HG02970 (cell line): ENCODE data around the gene CHST11.
"Not testable (repeated sequence)": the region's sequence is repeated elsewhere in the genome, so short reads cannot be mapped to it uniquely, and the experiment has no call there.

ENCODE experiments used
- ATAC-seq: cut with Tn5 transposase; IDR thresholded peaks from one replicate; pipeline ENCODE4 v1.9.1; 2021; ENCODE audit warnings: mild to moderate bottlenecking, moderate library complexity, moderate number of reproducible peaks; ENCODE audit not compliant: unreplicated experiment, low FRiP score

CHST11 gene

GRCh38 chr12:104741077-104741476 lies 284.3 kb downstream of the CHST11 start:
- ATAC-seq = no peak

GRCh38 chr12:104741497-104742367 lies 285.0 kb downstream of the CHST11 start:
- no peak for ATAC-seq

- no peak for ATAC-seq
Measured at GRCh38 chr12:104742551-104743201, 285.9 kb downstream of the CHST11 start.

GRCh38 chr12:104743202-104743580 lies 286.4 kb downstream of the CHST11 start:
- ATAC-seq = no peak

- ATAC-seq = not testable (repeated sequence)
Measured at GRCh38 chr12:104743753-104744548, 287.2 kb downstream of the CHST11 start.

GRCh38 chr12:104746467-104747088 lies 289.8 kb downstream of the CHST11 start:
- ATAC-seq = no peak

GRCh38 chr12:104747330-104747729 lies 290.6 kb downstream of the CHST11 start:
- no peak for ATAC-seq

GRCh38 chr12:104747955-104748354 lies 291.2 kb downstream of the CHST11 start:
- no peak for ATAC-seq

- ATAC-seq = no peak
Measured at GRCh38 chr12:104748356-104748755, 291.6 kb downstream of the CHST11 start.

GRCh38 chr12:104748790-104749189 lies 292.0 kb downstream of the CHST11 start:
- no peak for ATAC-seq

GRCh38 chr12:104749545-104749944 lies 292.8 kb downstream of the CHST11 start:
- ATAC-seq = no peak

GRCh38 chr12:104750061-104750460 lies 293.3 kb downstream of the CHST11 start:
- no peak for ATAC-seq

- ATAC-seq = peak; percentile 30
Measured at GRCh38 chr12:104751120-104751519, 294.4 kb downstream of the CHST11 start.

- ATAC-seq = peak; percentile 44
Measured at GRCh38 chr12:104751594-104751993, 294.8 kb downstream of the CHST11 start.

GRCh38 chr12:104752016-104752415 lies 295.3 kb downstream of the CHST11 start:
- ATAC-seq = no peak

GRCh38 chr12:104752881-104753280 lies 296.1 kb downstream of the CHST11 start:
- no peak for ATAC-seq

GRCh38 chr12:104756901-104757300 lies 300.2 kb downstream of the CHST11 start:
- no peak for ATAC-seq

- no peak for ATAC-seq
Measured at GRCh38 chr12:104758771-104759170, 302.0 kb downstream of the CHST11 start.

GRCh38 chr12:104761091-104761490 lies 304.3 kb downstream of the CHST11 start:
- no peak for ATAC-seq

GRCh38 chr12:104761611-104762010 lies 304.9 kb downstream of the CHST11 start:
- ATAC-seq = no peak
